GM12892 (cell line): Measurements from ENCODE around the gene KLHL6.

Experiments used
- POLR2A ChIP-seq: IDR thresholded peaks from 2 replicates; pipeline ENCODE4 v1.6.1; 2011; ENCODE audit warnings: low read depth, low read length, control low read depth
- POLR2AphosphoS5 ChIP-seq: IDR thresholded peaks from 2 replicates; pipeline ENCODE4 v1.6.1; 2011; ENCODE audit warnings: low read depth, low read length, control low read depth
- TAF1 ChIP-seq: IDR thresholded peaks from 2 replicates; pipeline ENCODE4 v1.6.1; 2011; ENCODE audit warnings: low read depth, mild to moderate bottlenecking, control low read depth, low read length, borderline replicate concordance

GRCh38 chr3:183533412-183534132, 21.9 kb downstream of the KLHL6 start:
- TF ChIP-seq POLR2AphosphoS5 (no peak), POLR2A (no peak), TAF1 (no peak)
